ENCODE measurements around the gene SLC4A9.

Gene SLC4A9

DNA sequence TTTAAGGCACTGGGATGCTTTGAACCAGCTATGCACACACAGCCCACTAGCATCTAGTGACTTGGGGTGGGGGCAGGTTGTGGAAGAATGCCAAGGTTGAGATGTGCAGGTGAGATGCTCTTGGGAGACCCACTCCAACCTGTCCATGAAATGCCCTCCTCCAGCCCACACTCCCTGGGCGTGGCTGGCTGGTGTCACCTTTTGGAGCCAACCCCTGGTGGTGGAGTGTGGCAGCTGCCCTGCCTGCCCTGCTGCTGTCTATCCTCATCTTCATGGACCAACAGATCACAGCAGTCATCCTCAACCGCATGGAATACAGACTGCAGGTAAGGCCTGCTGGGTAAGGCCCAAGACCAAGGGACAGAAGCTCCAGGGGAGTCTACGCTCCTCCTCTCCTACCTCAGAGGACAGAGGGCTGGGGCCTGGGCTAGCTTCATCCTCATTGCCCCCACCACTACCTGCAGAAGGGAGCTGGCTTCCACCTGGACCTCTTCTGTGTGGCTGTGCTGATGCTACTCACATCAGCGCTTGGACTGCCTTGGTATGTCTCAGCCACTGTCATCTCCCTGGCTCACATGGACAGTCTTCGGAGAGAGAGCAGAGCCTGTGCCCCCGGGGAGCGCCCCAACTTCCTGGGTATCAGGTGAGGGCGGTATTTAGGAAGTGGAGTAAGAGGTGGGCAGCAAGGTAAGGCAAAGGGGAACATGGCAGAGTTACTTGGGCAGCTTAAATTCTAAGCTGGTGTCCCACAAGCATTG is 7.4 kb downstream of the SLC4A9 start:
- Histone ChIP-seq H3K27ac (ENCODE audit: low read depth, low read length) (no peak overlapping the region), H3K9ac (ENCODE audit: low read depth in 1 of 2, low read length in 2 of 2) (no peak overlapping the region), H3K9me3 (ENCODE audit: control insufficient read depth in 1 of 2, low read length in 2 of 2) (no peaks in the 10 kb centered on the region), H3K27me3 (ENCODE audit: control insufficient read depth in 1 of 2, insufficient read depth in 2 of 2, low read length in 2 of 2) (no peaks in the 10 kb centered on the region), H3K4me3 (ENCODE audit: low read depth in 1 of 2, low read length in 2 of 2) (no peak overlapping the region), H3K36me3 (ENCODE audit: control insufficient read depth in 1 of 2, insufficient read depth in 2 of 2, low read length in 2 of 2) (no peaks in the 10 kb centered on the region), H3K4me1 (ENCODE audit: control insufficient read depth in 1 of 2, insufficient read depth in 2 of 2, low read length in 2 of 2) (peaks cover 6 to 7% of the 10 kb centered on the region in 2 donors)

DNA sequence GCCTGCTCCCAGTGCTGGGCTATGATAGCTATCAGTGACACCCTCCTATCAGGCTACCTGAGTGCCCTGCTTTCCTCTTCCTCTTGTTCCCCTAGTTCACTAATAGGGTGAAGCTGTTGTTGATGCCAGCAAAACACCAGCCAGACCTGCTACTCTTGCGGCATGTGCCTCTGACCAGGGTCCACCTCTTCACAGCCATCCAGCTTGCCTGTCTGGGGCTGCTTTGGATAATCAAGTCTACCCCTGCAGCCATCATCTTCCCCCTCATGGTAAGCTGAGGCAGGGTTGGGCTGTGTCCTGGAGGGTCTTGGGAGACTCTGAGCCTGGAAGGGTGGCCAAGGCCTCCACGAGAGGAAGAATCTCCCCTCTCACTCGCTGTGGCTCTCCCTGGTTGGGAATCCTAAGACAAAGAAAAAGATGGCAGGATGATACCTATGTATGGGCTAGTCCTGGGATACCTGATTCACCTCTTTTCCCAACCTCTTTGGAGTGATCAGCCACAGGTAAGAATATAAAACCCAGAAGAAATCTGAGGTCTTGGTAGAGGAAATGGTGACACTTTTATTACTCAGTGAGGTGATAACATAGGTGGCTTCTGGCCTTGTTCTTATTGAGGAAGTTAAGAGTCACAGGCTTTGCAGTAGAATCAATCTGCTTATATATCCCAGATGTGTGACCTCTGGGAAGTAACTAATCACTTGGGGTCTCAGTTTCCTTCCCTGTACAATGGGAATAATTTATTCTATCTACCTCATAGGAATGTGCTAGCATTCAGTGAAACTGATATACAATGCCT is 11.6 kb downstream of the SLC4A9 start:
- Histone ChIP-seq H3K27ac (ENCODE audit: low read depth, low read length) (no peak overlapping the region), H3K36me3 (ENCODE audit: control insufficient read depth in 1 of 2, insufficient read depth in 2 of 2, low read length in 2 of 2) (no peaks in the 10 kb centered on the region), H3K4me1 (ENCODE audit: control insufficient read depth in 1 of 2, insufficient read depth in 2 of 2, low read length in 2 of 2) (peaks cover 0 to 11% of the 10 kb centered on the region in 2 donors), H3K4me3 (ENCODE audit: low read depth in 1 of 2, low read length in 2 of 2) (no peak overlapping the region), H3K27me3 (ENCODE audit: control insufficient read depth in 1 of 2, insufficient read depth in 2 of 2, low read length in 2 of 2) (no peaks in the 10 kb centered on the region), H3K9me3 (ENCODE audit: control insufficient read depth in 1 of 2, low read length in 2 of 2) (no peaks in the 10 kb centered on the region), H3K9ac (ENCODE audit: low read depth in 1 of 2, low read length in 2 of 2) (no peak overlapping the region)

DNA sequence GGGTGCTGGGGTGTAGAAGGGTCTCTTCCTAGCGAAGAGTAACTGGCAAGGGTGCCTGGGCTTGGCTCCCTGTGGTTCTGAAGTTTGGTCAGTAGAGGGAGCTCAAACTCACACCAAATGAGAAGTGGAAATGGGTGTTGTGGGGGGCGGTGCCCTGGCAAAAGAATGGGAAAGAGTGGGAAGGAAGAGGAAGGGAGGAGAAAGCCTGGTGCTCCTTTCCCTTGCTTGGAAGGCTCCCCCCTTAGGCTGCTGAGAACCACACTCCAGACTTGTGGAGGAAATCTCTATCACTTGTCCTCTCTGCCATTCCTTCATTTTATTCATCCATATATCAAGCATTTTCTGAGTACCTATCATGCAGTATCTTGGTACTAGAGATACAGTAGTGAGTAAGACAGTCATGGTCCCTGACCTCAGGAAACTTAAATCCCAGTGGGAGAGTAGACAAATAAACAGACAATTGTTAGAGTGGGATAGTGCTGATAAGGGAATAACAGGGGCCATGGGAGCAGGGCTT is 13.0 kb downstream of the SLC4A9 start:
- no peak overlapping the region for H3K4me3 ChIP-seq (ENCODE audit: low read depth in 1 of 2, low read length in 2 of 2)

DNA sequence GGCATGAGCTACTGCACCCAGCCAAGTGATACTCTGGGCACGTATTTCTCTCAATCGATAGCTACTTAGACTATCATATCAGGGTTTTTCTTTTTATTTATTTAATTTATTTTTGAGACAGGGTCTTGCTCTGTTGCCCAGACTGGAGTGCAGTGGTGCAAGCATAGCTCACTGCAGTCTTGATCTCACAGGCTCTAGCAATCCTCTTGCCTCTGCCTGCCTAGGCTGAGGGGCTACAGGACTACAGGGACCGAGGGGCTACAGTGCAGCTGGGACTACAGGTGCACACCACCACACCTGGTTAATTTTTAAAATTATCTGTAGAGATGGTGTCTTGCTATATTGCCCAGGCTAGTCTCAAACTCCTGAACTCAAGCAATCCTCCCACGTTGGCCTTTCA is 21.4 kb downstream of the SLC4A9 start:
- Histone ChIP-seq H3K36me3 (ENCODE audit: control insufficient read depth in 1 of 2, insufficient read depth in 2 of 2, low read length in 2 of 2) (no peaks in the 10 kb centered on the region), H3K9me3 (ENCODE audit: control insufficient read depth in 1 of 2, low read length in 2 of 2) (no peaks in the 10 kb centered on the region), H3K9ac (ENCODE audit: low read depth in 1 of 2, low read length in 2 of 2) (no peak overlapping the region), H3K27me3 (ENCODE audit: control insufficient read depth in 1 of 2, insufficient read depth in 2 of 2, low read length in 2 of 2) (no peaks in the 10 kb centered on the region), H3K4me3 (ENCODE audit: low read depth in 1 of 2, low read length in 2 of 2) (no peak overlapping the region), H3K27ac (ENCODE audit: low read depth, low read length) (no peak overlapping the region), H3K4me1 (ENCODE audit: control insufficient read depth in 1 of 2, insufficient read depth in 2 of 2, low read length in 2 of 2) (peaks cover 8 to 12% of the 10 kb centered on the region in 2 donors)

More for the DNA sequence above, 13.0 kb downstream of the SLC4A9 start:
- Histone ChIP-seq H3K27ac (ENCODE audit: low read depth, low read length) (no peak overlapping the region), H3K36me3 (ENCODE audit: control insufficient read depth in 1 of 2, insufficient read depth in 2 of 2, low read length in 2 of 2) (no peaks in the 10 kb centered on the region), H3K9me3 (ENCODE audit: control insufficient read depth in 1 of 2, low read length in 2 of 2) (no peaks in the 10 kb centered on the region), H3K4me1 (ENCODE audit: control insufficient read depth in 1 of 2, insufficient read depth in 2 of 2, low read length in 2 of 2) (peaks cover 0 to 11% of the 10 kb centered on the region in 2 donors), H3K9ac (ENCODE audit: low read depth in 1 of 2, low read length in 2 of 2) (no peak overlapping the region), H3K27me3 (ENCODE audit: control insufficient read depth in 1 of 2, insufficient read depth in 2 of 2, low read length in 2 of 2) (no peaks in the 10 kb centered on the region)

DNA sequence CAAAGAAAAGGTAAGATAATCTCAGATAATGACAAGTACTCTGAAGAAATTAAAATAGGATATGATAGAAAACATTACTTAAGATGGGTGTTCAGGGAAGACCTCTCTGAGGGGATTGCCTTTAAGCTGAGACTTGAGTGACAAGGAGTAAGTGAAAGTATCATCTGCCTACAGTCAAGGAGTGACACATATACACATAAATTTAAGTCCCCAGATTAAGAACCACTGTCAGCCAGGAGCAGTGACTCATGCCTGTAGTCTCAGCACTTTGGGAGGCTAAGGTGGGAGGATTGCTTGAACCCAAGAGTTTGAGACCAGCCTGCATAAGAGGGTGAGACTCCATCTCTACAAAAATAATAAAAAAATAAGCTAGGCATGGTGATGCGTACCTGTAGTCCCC is 22.0 kb downstream of the SLC4A9 start:
- peaks cover 8 to 12% of the 10 kb centered on the region in 2 donors for H3K4me1 ChIP-seq (ENCODE audit: control insufficient read depth in 1 of 2, insufficient read depth in 2 of 2, low read length in 2 of 2)
- H3K4me3 ChIP-seq (ENCODE audit: low read depth in 1 of 2, low read length in 2 of 2): no peak overlapping the region
- no peak overlapping the region for H3K27ac ChIP-seq (ENCODE audit: low read depth, low read length)
- no peaks in the 10 kb centered on the region for H3K27me3 ChIP-seq (ENCODE audit: control insufficient read depth in 1 of 2, insufficient read depth in 2 of 2, low read length in 2 of 2)
- no peaks in the 10 kb centered on the region for H3K9me3 ChIP-seq (ENCODE audit: control insufficient read depth in 1 of 2, low read length in 2 of 2)
- H3K36me3 ChIP-seq (ENCODE audit: control insufficient read depth in 1 of 2, insufficient read depth in 2 of 2, low read length in 2 of 2): no peaks in the 10 kb centered on the region
- no peak overlapping the region for H3K9ac ChIP-seq (ENCODE audit: low read depth in 1 of 2, low read length in 2 of 2)

DNA sequence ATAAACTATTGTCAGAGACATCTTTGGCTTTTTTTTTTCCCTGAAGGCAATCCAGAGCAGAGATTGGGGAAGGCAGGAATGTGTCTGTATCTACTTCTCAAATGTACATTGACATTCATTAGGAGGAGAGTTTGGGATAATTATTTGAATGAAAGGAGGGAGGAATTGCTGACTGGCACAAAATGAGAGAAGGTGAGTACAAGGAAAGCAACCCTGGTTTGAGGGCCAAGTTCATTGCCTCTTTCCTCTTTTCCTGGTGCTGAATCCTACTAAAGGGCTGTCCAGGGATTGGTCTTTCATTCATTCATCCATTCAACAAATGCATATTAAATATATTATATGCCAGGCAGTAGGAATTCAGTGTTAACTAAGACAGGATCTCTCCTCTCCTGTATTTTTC is 22.9 kb downstream of the SLC4A9 start:
- H3K27me3 ChIP-seq (ENCODE audit: control insufficient read depth in 1 of 2, insufficient read depth in 2 of 2, low read length in 2 of 2): no peaks in the 10 kb centered on the region
- H3K27ac ChIP-seq (ENCODE audit: low read depth, low read length): no peak overlapping the region
- no peaks in the 10 kb centered on the region for H3K9me3 ChIP-seq (ENCODE audit: control insufficient read depth in 1 of 2, low read length in 2 of 2)
- H3K9ac ChIP-seq (ENCODE audit: low read depth in 1 of 2, low read length in 2 of 2): no peak overlapping the region
- H3K4me1 ChIP-seq (ENCODE audit: control insufficient read depth in 1 of 2, insufficient read depth in 2 of 2, low read length in 2 of 2): peaks cover 8 to 12% of the 10 kb centered on the region in 2 donors
- H3K4me3 ChIP-seq (ENCODE audit: low read depth in 1 of 2, low read length in 2 of 2): no peak overlapping the region
- H3K36me3 ChIP-seq (ENCODE audit: control insufficient read depth in 1 of 2, insufficient read depth in 2 of 2, low read length in 2 of 2): no peaks in the 10 kb centered on the region

DNA sequence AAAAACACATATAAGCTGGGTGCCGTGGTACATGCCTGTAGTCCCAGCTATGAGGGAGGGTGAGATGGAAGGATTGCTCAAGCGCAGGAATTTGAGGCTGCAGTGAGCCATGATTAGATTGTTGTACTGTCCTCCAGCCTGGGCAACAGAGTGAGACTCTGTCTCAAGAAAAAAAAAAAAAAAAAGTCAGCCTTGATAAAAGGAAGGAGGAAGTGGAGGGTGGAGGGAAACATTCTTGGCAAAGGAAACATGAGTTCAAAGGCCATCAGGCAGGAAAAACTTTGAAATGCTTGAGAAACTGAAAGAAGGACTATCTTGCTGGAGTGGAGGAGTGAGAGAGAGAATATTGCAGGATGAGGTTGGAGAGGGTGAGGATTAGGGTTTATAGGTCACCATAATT is 23.3 kb downstream of the SLC4A9 start:
- Histone ChIP-seq H3K4me3 (ENCODE audit: low read depth in 1 of 2, low read length in 2 of 2) (no peak overlapping the region), H3K4me1 (ENCODE audit: control insufficient read depth in 1 of 2, insufficient read depth in 2 of 2, low read length in 2 of 2) (peaks cover 8 to 12% of the 10 kb centered on the region in 2 donors), H3K27ac (ENCODE audit: low read depth, low read length) (no peak overlapping the region), H3K27me3 (ENCODE audit: control insufficient read depth in 1 of 2, insufficient read depth in 2 of 2, low read length in 2 of 2) (no peaks in the 10 kb centered on the region), H3K9me3 (ENCODE audit: control insufficient read depth in 1 of 2, low read length in 2 of 2) (no peaks in the 10 kb centered on the region), H3K9ac (ENCODE audit: low read depth in 1 of 2, low read length in 2 of 2) (no peak overlapping the region), H3K36me3 (ENCODE audit: control insufficient read depth in 1 of 2, insufficient read depth in 2 of 2, low read length in 2 of 2) (no peaks in the 10 kb centered on the region)

DNA sequence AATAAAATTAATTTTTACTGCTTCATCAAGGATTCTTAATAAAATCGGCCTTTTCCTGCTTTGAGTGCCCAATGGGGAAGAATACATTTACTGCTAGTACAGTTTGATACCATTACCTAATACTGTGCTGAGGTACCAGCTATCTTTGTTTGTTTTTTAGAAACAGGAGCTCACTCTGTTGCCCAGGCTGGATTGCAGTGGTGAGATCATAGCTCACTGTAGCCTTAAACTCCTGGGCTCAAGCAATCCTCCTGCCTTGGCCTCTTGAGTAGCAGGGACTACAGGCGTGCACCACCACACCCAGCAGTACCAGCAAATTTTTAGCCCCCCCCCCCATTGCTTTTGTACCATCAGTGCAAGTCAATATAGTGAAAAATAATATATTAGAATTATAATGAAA is 28.1 kb downstream of the SLC4A9 start:
- Histone ChIP-seq H3K36me3 (ENCODE audit: control insufficient read depth in 1 of 2, insufficient read depth in 2 of 2, low read length in 2 of 2) (no peaks in the 10 kb centered on the region), H3K4me1 (ENCODE audit: control insufficient read depth in 1 of 2, insufficient read depth in 2 of 2, low read length in 2 of 2) (peaks cover 3% of the 10 kb centered on the region in 2 donors), H3K9ac (ENCODE audit: low read depth in 1 of 2, low read length in 2 of 2) (no peak overlapping the region), H3K9me3 (ENCODE audit: control insufficient read depth in 1 of 2, low read length in 2 of 2) (no peaks in the 10 kb centered on the region), H3K27ac (ENCODE audit: low read depth, low read length) (no peak overlapping the region), H3K27me3 (ENCODE audit: control insufficient read depth in 1 of 2, insufficient read depth in 2 of 2, low read length in 2 of 2) (no peaks in the 10 kb centered on the region), H3K4me3 (ENCODE audit: low read depth in 1 of 2, low read length in 2 of 2) (no peak overlapping the region)

DNA sequence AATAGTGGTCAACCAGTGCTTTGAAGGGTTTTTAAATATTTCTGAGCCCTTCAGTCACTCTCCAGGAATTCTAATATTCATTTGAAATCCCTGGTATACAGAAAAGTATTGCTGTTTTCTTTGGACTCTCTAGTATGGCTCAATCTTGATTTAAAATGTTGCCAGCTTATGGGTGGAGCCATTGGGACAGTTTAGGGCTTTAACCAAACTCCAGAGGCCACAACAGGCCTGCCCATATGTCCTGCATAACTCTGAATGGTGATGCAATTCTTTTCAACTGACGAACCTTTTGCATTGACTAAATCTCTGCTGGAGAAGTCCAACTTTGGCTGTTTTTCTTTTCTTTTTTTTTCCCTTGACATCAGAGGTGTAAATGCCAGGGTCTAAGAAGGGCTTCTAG is 31.3 kb downstream of the SLC4A9 start:
- Histone ChIP-seq H3K36me3 (ENCODE audit: control insufficient read depth in 1 of 2, insufficient read depth in 2 of 2, low read length in 2 of 2) (no peaks in the 10 kb centered on the region), H3K27ac (ENCODE audit: low read depth, low read length) (no peak overlapping the region), H3K9ac (ENCODE audit: low read depth in 1 of 2, low read length in 2 of 2) (no peak overlapping the region), H3K9me3 (ENCODE audit: control insufficient read depth in 1 of 2, low read length in 2 of 2) (no peaks in the 10 kb centered on the region), H3K27me3 (ENCODE audit: control insufficient read depth in 1 of 2, insufficient read depth in 2 of 2, low read length in 2 of 2) (no peaks in the 10 kb centered on the region), H3K4me1 (ENCODE audit: control insufficient read depth in 1 of 2, insufficient read depth in 2 of 2, low read length in 2 of 2) (no peaks in the 10 kb centered on the region), H3K4me3 (ENCODE audit: low read depth in 1 of 2, low read length in 2 of 2) (no peak overlapping the region)

DNA sequence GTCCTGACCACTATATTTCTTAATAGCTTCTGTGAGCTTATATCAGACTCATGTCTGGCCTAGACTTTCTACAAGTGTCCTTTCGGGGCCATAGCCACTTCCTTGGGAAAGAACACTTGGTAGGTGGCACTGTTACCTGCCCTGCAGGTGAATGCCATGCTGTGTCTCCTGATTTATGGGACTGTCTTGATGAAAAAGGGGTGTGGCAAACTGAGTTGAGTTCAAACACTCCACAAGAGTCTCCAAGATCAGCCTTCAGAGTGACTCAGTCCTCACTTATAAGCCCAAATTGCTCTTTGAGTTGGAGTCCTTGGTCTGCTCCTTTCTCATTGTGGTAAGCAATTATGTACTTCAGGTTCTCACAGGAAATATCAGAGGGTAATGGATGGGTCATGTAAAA is 31.7 kb downstream of the SLC4A9 start:
- no peak overlapping the region for H3K4me3 ChIP-seq (ENCODE audit: low read depth in 1 of 2, low read length in 2 of 2)
- no peak overlapping the region for H3K9ac ChIP-seq (ENCODE audit: low read depth in 1 of 2, low read length in 2 of 2)
- no peak overlapping the region for H3K27ac ChIP-seq (ENCODE audit: low read depth, low read length)
- H3K9me3 ChIP-seq (ENCODE audit: control insufficient read depth in 1 of 2, low read length in 2 of 2): no peaks in the 10 kb centered on the region
- H3K4me1 ChIP-seq (ENCODE audit: control insufficient read depth in 1 of 2, insufficient read depth in 2 of 2, low read length in 2 of 2): no peaks in the 10 kb centered on the region
- H3K36me3 ChIP-seq (ENCODE audit: control insufficient read depth in 1 of 2, insufficient read depth in 2 of 2, low read length in 2 of 2): no peaks in the 10 kb centered on the region
- H3K27me3 ChIP-seq (ENCODE audit: control insufficient read depth in 1 of 2, insufficient read depth in 2 of 2, low read length in 2 of 2): no peaks in the 10 kb centered on the region
